ENCODE measurements around the gene CAPN10. TPM values are rescaled to one million over a fixed set of nuclear protein-coding genes. Genes with fewer than 3 reads are reported as not detected.
A peak's percentile ranks its signal among the peaks of the same experiment; 100 is the strongest.

CAPN10 gene
- total RNA-seq, 1 donor: 21.0 TPM

- H2AFZ ChIP-seq (ENCODE audit: low read length): no peak overlapping the region
- H3K9me3 ChIP-seq (ENCODE audit: low read depth, low read length): no peaks in the 10 kb centered on the region
- peaks cover 49% of the 10 kb centered on the region for H3K79me2 ChIP-seq (ENCODE audit: insufficient read depth, low read length)
- no peaks in the 10 kb centered on the region for H3K27me3 ChIP-seq (ENCODE audit: insufficient read depth, low read length)
- no peak for DNase-seq (ENCODE audit: insufficient read length, low spot score, missing footprints)
- H3K27ac ChIP-seq (ENCODE audit: low read depth, low read length): peak overlapping the region; percentile 23
- H3K4me2 ChIP-seq (ENCODE audit: insufficient read depth, low read length): peak overlapping the region; percentile 90
- no peak for TF ChIP-seq CTCF (IDR thresholded peaks at IDR 0.05; ENCODE audit: extremely low read depth, low read depth, low read length)
- H3K36me3 ChIP-seq (ENCODE audit: insufficient read depth, low read length): no peaks in the 10 kb centered on the region
- peaks cover 34% of the 10 kb centered on the region for H3K4me1 ChIP-seq (ENCODE audit: insufficient read depth, low read length)
- H4K20me1 ChIP-seq (ENCODE audit: insufficient read depth, low read length): peaks cover 30% of the 10 kb centered on the region
- peak overlapping the region; percentile 74 for H3K4me3 ChIP-seq (ENCODE audit: insufficient read depth, low read length)
Observed at GRCh38 chr2:240558236-240558761, 28.2 kb upstream of the CAPN10 start.

DNA sequence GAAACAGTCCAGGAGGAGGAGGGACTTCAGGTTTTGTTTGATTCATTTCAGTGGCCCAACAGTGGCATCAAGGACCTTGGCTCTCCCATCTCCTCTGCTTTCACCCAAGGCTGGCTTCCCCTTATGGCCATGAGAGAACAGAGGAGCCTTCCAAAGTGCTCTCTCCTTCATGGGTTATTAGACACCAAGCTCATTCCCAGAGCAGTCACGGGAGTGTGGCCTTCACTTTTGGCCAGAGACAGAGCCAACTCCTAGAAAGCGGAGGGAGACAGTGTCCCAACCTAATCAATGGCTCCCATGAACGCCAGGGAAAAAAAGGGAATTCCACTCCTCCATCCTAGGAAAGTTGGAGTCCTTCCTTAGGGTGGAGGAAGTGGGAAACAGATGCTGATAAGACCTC is 27.2 kb upstream of the CAPN10 start:
- Histone ChIP-seq H3K4me2 (ENCODE audit: insufficient read depth, low read length) (peak overlapping the region; percentile 95), H3K4me3 (ENCODE audit: insufficient read depth, low read length) (no peak overlapping the region), H3K4me1 (ENCODE audit: insufficient read depth, low read length) (peaks cover 33% of the 10 kb centered on the region), H3K9me3 (ENCODE audit: low read depth, low read length) (no peaks in the 10 kb centered on the region), H3K27ac (ENCODE audit: low read depth, low read length) (no peak overlapping the region), H2AFZ (ENCODE audit: low read length) (no peak overlapping the region), H3K79me2 (ENCODE audit: insufficient read depth, low read length) (peaks cover 46% of the 10 kb centered on the region), H3K36me3 (ENCODE audit: insufficient read depth, low read length) (peaks cover 3% of the 10 kb centered on the region), H4K20me1 (ENCODE audit: insufficient read depth, low read length) (peaks cover 30% of the 10 kb centered on the region), H3K27me3 (ENCODE audit: insufficient read depth, low read length) (no peaks in the 10 kb centered on the region)
- TF ChIP-seq CTCF (IDR thresholded peaks at IDR 0.05; ENCODE audit: extremely low read depth, low read depth, low read length): no peak
- DNase-seq (ENCODE audit: insufficient read length, low spot score, missing footprints): no peak

DNA sequence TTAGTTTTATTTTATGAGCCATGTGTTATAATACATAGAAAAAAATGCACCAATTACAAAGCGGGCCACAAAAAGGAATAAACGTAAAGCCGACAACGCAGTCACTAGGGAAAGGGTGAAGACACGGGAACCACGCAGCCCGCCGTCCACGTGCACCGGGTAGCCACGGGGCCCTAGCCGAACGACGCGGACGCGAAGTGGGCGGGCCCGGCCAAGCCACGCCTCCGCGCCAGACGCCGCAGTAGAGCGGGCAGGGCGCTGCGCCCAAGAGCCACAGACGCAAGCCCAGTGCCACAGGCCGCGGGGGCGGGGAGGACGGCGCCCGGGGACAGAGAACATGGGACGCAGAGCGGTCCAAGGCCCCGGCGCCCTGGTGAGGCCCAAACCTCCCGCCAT is 26.5 kb upstream of the CAPN10 start, which contains the start of gene DUSP28:
Gene DUSP28, plus strand, starts transcription at position 274 of the 396 bp plus-strand sequence. CDS start 328 bp downstream, outside the sequence.
- TF ChIP-seq CTCF (IDR thresholded peaks at IDR 0.05; ENCODE audit: extremely low read depth, low read depth, low read length): no peak
- H3K27me3 ChIP-seq (ENCODE audit: insufficient read depth, low read length): no peaks in the 10 kb centered on the region
- H3K4me3 ChIP-seq (ENCODE audit: insufficient read depth, low read length): peak within 1 kb of the TSS; percentile 83
- H3K27ac ChIP-seq (ENCODE audit: low read depth, low read length): peak within 1 kb of the TSS; percentile 92
- peak; percentile 99 for DNase-seq (ENCODE audit: insufficient read length, low spot score, missing footprints)
- H3K4me1 ChIP-seq (ENCODE audit: insufficient read depth, low read length): peaks cover 33% of the 10 kb centered on the region
- H3K79me2 ChIP-seq (ENCODE audit: insufficient read depth, low read length): peaks cover 40% of the 10 kb centered on the region
- H3K4me2 ChIP-seq (ENCODE audit: insufficient read depth, low read length): peak within 1 kb of the TSS; percentile 95
- H3K36me3 ChIP-seq (ENCODE audit: insufficient read depth, low read length): peaks cover 3% of the 10 kb centered on the region
- peak within 1 kb of the TSS; percentile 78 for H2AFZ ChIP-seq (ENCODE audit: low read length)
- peaks cover 27% of the 10 kb centered on the region for H4K20me1 ChIP-seq (ENCODE audit: insufficient read depth, low read length)
- no peaks in the 10 kb centered on the region for H3K9me3 ChIP-seq (ENCODE audit: low read depth, low read length)

- H3K36me3 ChIP-seq (ENCODE audit: insufficient read depth, low read length): peaks cover 3% of the 10 kb centered on the region
- H3K27me3 ChIP-seq (ENCODE audit: insufficient read depth, low read length): no peaks in the 10 kb centered on the region
- peak overlapping the region; percentile 83 for H3K4me3 ChIP-seq (ENCODE audit: insufficient read depth, low read length)
- H2AFZ ChIP-seq (ENCODE audit: low read length): peak overlapping the region; percentile 78
- peak; percentile 27 for TF ChIP-seq CTCF (IDR thresholded peaks at IDR 0.05; ENCODE audit: extremely low read depth, low read depth, low read length)
- H3K4me2 ChIP-seq (ENCODE audit: insufficient read depth, low read length): peak overlapping the region; percentile 95
- peaks cover 21% of the 10 kb centered on the region for H4K20me1 ChIP-seq (ENCODE audit: insufficient read depth, low read length)
- peaks cover 37% of the 10 kb centered on the region for H3K4me1 ChIP-seq (ENCODE audit: insufficient read depth, low read length)
- peaks cover 33% of the 10 kb centered on the region for H3K79me2 ChIP-seq (ENCODE audit: insufficient read depth, low read length)
- peak; percentile 99 for DNase-seq (ENCODE audit: insufficient read length, low spot score, missing footprints)
- H3K9me3 ChIP-seq (ENCODE audit: low read depth, low read length): no peaks in the 10 kb centered on the region
- peak overlapping the region; percentile 92 for H3K27ac ChIP-seq (ENCODE audit: low read depth, low read length)
Observed at GRCh38 chr2:240560480-240561324, 25.8 kb upstream of the CAPN10 start.

Measured in osteoblast (primary cell).